Prostate gland (tissue), 2 donors: ENCODE data around the gene SH2D3A. TPM values are rescaled to one million over a fixed set of nuclear protein-coding genes. Genes with fewer than 3 reads are reported as not detected.

ENCODE experiments used
- DNase-seq: peaks from one replicate; pipeline ENCODE4 v3.0.0-alpha.2; 2019; ENCODE audit warnings: low spot score
- H3K27ac ChIP-seq, 2 donors: fragments of 200-600 bp; sonication (generic); 2 replicates each; pipeline ENCODE4 v1.5.1; 2017 to 2019
- H3K27me3 ChIP-seq: fragments of 200-600 bp; sonication (generic); replicated peaks from 2 replicates; pipeline ENCODE4 v1.5.1; 2019; ENCODE audit not compliant: insufficient read depth
- H3K36me3 ChIP-seq, 2 donors: fragments of 200-600 bp; sonication (generic); 1 replicate in 1 of 2; 2 replicates in 1 of 2; pipeline versions ENCODE4 v1.5.1 to v1.8.1; 2017 to 2019
- H3K4me1 ChIP-seq: fragments of 200-600 bp; sonication (generic); replicated peaks from 2 replicates; pipeline ENCODE4 v1.5.1; 2019
- H3K4me3 ChIP-seq, 2 donors: fragments of 200-600 bp; sonication (generic); 2 replicates each; pipeline ENCODE4 v1.5.1; 2017 to 2019
- H3K9me3 ChIP-seq: fragments of 200-600 bp; sonication (generic); 2 replicates; pipeline ENCODE4 v1.5.1; 2017
- POLR2A ChIP-seq: fragments of 450-650 bp; IDR thresholded peaks from one replicate; pipeline ENCODE4 v1.6.1; 2016; ENCODE audit warnings: antibody characterized with exemption, mild to moderate bottlenecking
- POLR2AphosphoS5 ChIP-seq: sonication (generic); formaldehyde crosslinking; IDR thresholded peaks from one replicate; pipeline ENCODE4 v1.6.1; 2017; ENCODE audit warnings: antibody characterized with exemption
- WGBS: methylation state at CpG from one replicate; pipeline ENCODE4 v1.1.5; 2018; 5-methylcytosine and 5-hydroxymethylcytosine counted together
- intact Hi-C: fragments of 100-400 bp; cut with DNase I; formaldehyde crosslinking; loops from one replicate; pipeline ENCODE4 v1.14.2; 2022
- total RNA-seq, 2 donors: library from RNA; depleted of rRNA; stranded (reverse); fragments of >200 nt; gene quantifications; one replicate each; pipeline ENCODE4 v1.1.0, GENCODE V29; 2016
- TF ChIP-seq, protein P1 (sequence below), 4 experiments: fragments of 200-600 bp in 2 of 4; fragments of 450-650 bp in 2 of 4; sonication (generic) in 2 of 4; IDR thresholded peaks; 1 replicate in 3 of 4; 2 replicates in 1 of 4; pipeline ENCODE4 v1.5.1; 2016 to 2019; ENCODE audit warnings: antibody characterized with exemption in 4 of 4, mild to moderate bottlenecking in 2 of 4, moderate library complexity in 2 of 4

The SH2D3A gene
- total RNA-seq, 2 donors from 2014 or later, result 35.5 to 45.1 TPM

DNA sequence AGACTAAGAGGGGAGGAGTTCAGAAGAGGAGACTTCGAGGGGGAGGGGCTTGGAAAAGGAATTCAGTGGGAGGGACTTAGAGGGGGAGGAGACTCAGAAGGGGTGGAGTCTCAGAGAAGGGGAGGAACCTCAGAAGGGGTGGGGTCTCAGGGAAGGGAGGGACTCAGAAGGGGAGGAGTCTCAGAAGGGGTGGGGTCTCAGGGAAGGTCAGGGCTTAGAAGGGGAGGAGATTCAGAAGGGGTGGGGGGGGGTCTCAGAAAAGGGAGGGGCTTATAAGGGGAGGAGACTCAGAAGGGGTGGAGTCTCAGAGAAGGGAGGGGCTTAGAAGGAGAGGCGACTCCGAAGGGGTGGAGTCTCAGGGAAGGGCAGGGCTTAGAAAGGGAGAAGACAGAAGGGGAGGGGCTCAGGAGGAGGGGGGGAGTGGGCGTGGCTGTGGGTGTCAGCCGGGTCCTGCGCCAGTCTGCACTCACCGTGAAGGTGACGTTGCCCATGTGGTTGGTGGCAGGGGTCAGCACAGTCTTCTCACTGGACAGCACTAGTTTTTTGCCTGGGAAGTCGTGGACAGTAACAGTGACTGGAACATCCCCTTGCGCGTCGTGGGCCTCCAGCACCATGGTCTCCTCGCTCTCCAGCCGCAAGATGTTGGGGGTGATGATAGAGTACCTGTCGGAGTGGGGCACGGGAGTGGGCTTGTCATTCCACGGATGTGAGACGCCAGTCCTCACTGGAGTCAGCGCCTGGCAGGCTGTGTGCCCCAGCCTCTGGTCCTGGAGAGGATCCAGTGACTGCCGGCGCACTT lies 48.3 kb downstream of the SH2D3A start:
- TF ChIP-seq POLR2AphosphoS5, result no peak
- TF ChIP-seq, protein P1, sequence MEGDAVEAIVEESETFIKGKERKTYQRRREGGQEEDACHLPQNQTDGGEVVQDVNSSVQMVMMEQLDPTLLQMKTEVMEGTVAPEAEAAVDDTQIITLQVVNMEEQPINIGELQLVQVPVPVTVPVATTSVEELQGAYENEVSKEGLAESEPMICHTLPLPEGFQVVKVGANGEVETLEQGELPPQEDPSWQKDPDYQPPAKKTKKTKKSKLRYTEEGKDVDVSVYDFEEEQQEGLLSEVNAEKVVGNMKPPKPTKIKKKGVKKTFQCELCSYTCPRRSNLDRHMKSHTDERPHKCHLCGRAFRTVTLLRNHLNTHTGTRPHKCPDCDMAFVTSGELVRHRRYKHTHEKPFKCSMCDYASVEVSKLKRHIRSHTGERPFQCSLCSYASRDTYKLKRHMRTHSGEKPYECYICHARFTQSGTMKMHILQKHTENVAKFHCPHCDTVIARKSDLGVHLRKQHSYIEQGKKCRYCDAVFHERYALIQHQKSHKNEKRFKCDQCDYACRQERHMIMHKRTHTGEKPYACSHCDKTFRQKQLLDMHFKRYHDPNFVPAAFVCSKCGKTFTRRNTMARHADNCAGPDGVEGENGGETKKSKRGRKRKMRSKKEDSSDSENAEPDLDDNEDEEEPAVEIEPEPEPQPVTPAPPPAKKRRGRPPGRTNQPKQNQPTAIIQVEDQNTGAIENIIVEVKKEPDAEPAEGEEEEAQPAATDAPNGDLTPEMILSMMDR (IDR thresholded peaks at IDR 0.05), result no peak
- no peak for TF ChIP-seq POLR2A
- DNase-seq, result no peak
- WGBS, result 75% methylated on average over 20 of the region's 21 CpGs
- H3K27ac ChIP-seq, result no peak overlapping the region
- intact Hi-C loops, result no loop called here
- no peaks in the 10 kb centered on the region for H3K9me3 ChIP-seq
- H3K4me3 ChIP-seq, result no peak overlapping the region
- H3K4me1 ChIP-seq, result no peaks in the 10 kb centered on the region
- no peaks in the 10 kb centered on the region for H3K36me3 ChIP-seq
- H3K27me3 ChIP-seq, result no peaks in the 10 kb centered on the region

DNA sequence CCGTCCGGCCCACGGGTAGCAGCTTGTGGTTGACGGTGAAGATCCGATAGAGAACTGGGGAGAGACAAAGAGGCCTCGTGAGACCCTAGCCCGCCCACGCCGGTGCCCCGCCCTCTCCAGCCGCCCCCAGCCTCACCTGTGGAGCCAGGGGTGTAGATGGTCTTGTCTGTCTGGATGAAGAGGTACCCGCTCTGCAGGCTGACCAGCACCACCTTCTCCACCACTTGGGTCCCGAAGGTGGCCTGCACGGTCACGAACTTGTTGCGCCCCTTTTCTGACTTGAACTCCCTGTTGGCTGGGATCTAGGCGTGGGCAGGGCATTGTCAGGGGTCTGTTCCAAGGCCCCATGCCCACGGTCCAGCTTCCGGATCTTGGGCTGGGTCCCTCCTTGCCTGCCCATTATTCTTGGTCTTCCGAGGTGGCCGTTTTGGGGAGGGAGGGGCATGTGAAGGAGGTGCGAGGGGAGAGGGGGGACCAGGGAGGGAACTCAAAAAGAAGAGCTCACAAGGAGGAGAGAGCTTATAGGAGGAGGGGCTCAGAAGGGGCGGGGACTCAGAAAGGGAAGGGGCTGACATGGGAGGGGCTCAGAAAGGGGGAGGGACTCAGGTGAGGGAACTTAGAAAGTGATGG lies 49.0 kb downstream of the SH2D3A start:
- Histone ChIP-seq H3K27me3 (no peaks in the 10 kb centered on the region), H3K4me3 (no peak overlapping the region), H3K4me1 (no peaks in the 10 kb centered on the region), H3K27ac (no peak overlapping the region), H3K36me3 (no peaks in the 10 kb centered on the region), H3K9me3 (no peaks in the 10 kb centered on the region)
- intact Hi-C loops, result no loop called here
- WGBS, result 64% methylated on average over 23 of the region's 23 CpGs
- TF ChIP-seq POLR2AphosphoS5, result no peak
- no peak for TF ChIP-seq POLR2A
- TF ChIP-seq, protein P1 (IDR thresholded peaks at IDR 0.05), result no peak
- DNase-seq, result no peak

DNA sequence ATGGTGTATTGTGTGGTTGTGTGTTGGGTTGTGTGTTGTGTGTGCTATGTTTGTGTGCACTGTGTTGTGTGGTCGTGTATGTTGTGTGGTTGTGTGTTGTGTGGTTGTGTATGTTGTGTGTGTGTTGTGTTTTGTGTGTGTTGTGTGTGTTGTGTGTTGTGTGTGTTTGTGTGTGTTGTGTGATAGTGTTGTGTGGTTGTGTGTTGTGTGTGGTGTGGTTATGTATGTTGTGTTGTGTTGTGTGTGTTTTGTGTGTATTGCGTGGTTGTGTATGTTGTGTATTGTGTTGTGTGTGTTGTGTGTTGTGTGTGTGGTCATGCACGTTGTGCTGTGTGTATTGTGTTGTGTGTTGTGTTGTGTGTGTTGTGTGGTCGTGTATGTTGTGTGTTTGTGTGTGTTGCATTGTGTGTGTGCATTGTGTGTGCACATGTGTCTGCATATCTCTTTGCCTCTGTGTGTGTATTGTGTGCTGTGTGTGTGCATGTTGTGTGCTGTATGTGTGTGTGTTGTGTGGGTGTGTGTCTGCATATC lies 49.7 kb downstream of the SH2D3A start:
- no peaks in the 10 kb centered on the region for H3K4me1 ChIP-seq
- no peak for DNase-seq
- no peaks in the 10 kb centered on the region for H3K27me3 ChIP-seq
- no peaks in the 10 kb centered on the region for H3K36me3 ChIP-seq
- intact Hi-C loops, result no loop called here
- H3K27ac ChIP-seq, result no peak overlapping the region
- no peak overlapping the region for H3K4me3 ChIP-seq
- no peak for TF ChIP-seq POLR2A
- 86% methylated on average over 4 of the region's 4 CpGs for WGBS
- no peaks in the 10 kb centered on the region for H3K9me3 ChIP-seq

DNA sequence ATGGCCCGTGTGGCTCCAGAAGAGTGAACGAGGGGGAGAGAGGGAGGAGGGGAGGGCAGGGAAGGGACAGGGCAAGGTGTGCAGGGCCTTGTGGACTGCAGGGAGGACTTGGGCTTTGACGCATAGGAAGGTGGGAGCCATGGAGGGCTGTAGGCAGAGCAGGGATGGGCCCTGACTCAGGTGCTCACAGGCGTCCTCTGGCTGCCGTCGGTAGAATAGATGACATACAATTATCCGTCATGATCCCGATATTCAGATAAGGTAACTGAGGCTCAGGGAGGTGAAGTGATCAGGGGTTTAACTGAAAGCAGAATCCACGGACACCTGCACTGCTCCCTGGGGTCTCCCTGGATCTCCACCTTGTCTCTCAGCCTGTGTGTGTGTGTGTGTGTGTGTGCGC lies 50.2 kb downstream of the SH2D3A start:
- H3K4me3 ChIP-seq, result no peak overlapping the region
- H3K4me1 ChIP-seq, result no peaks in the 10 kb centered on the region
- H3K27me3 ChIP-seq, result no peaks in the 10 kb centered on the region
- 66% methylated on average over 10 of the region's 10 CpGs for WGBS
- TF ChIP-seq, protein P1 (IDR thresholded peaks at IDR 0.05), result no peak
- no peak for TF ChIP-seq POLR2A
- no peak for TF ChIP-seq POLR2AphosphoS5
- DNase-seq, result no peak
- intact Hi-C loops, result no loop called here
- no peaks in the 10 kb centered on the region for H3K9me3 ChIP-seq
- H3K36me3 ChIP-seq, result no peaks in the 10 kb centered on the region
- H3K27ac ChIP-seq, result no peak overlapping the region

DNA sequence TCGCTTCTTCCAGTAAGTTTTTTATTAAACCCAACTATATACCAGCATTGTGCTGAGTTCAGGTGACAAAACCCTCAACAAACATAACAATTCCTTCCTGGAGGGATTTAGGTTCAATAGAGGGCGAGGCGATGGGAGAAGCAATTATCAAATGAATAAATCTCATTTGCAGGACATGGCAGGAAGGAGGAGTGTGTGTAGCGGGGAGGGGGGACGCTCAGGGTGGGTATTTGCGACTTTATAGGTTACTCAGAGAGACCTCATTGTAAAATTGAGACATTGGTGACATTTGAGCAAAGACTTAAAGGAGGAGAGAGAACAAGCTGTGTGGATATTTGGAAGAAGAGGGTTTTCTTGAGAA lies 50.6 kb downstream of the SH2D3A start:
- H3K36me3 ChIP-seq, result no peaks in the 10 kb centered on the region
- H3K9me3 ChIP-seq, result no peaks in the 10 kb centered on the region
- DNase-seq, result no peak
- H3K4me3 ChIP-seq, result no peak overlapping the region
- H3K27ac ChIP-seq, result no peak overlapping the region
- 45% methylated on average over 6 of the region's 6 CpGs for WGBS
- no peak for TF ChIP-seq POLR2A
- TF ChIP-seq POLR2AphosphoS5, result no peak
- TF ChIP-seq, protein P1 (IDR thresholded peaks at IDR 0.05), result no peak
- H3K27me3 ChIP-seq, result no peaks in the 10 kb centered on the region
- H3K4me1 ChIP-seq, result no peaks in the 10 kb centered on the region
- intact Hi-C loops, result no loop called here
